H1 (cell line): Measurements from ENCODE around the gene PGLYRP2. TPM values are rescaled to one million over a fixed set of nuclear protein-coding genes. Genes with fewer than 3 reads are reported as not detected.

Experiments
- BCL11A ChIP-seq, 2 experiments: IDR thresholded peaks; one replicate each; pipeline ENCODE4 v1.6.1; 2011; ENCODE audit warnings: low read depth in 2 of 2, low read length in 2 of 2, mild to moderate bottlenecking in 2 of 2
- SP4 ChIP-seq: IDR thresholded peaks from 2 replicates; pipeline ENCODE4 v1.6.1; 2012; ENCODE audit warnings: low read length, inconsistent platforms
- polyA plus RNA-seq, 7 experiments: library from polyadenylated mRNA; depleted of rRNA in 3 of 7; stranded (reverse) in 5 of 7; unstranded in 2 of 7; fragments of >200 nt in 5 of 7; fragments of 200-250 nt in 2 of 7; gene quantifications; 1 replicate in 5 of 7; 2 replicates in 1 of 7; 4 replicates in 1 of 7; pipeline versions ENCODE4 v1.2.1 to v1.2.3, GENCODE V29; 2011 to 2013; ENCODE audit warnings: missing spikeins in 2 of 7, mixed read lengths in 2 of 7
- total RNA-seq: library from RNA; stranded (reverse); fragmentation: NEBNext Ultra II Directional; extraction: Animal tissue kit (Norgen Biotek cat#: 25700); gene quantifications from 2 replicates; pipeline ENCODE4 v1.2.1, GENCODE V29; 2021

Gene PGLYRP2
- total and polyA plus RNA-seq, 2 of the 8 experiments (the other 6 are each of a cell fraction or from before 2014, with no cell fraction given), result not detected

- TF ChIP-seq SP4, result no peak
- no peak for TF ChIP-seq BCL11A (IDR thresholded peaks at IDR 0.05; ENCODE audit: low read depth in 2 of 2, low read length in 2 of 2)
Observed at GRCh38 chr19:15471639-15472101, 7.6 kb downstream of the PGLYRP2 start (continued).
